ENCODE results near the gene ITIH1.

- TF ChIP-seq CTCF (IDR thresholded peaks at IDR 0.05) (peak; percentile 31 to 61 (median 46)), POLR2A (IDR thresholded peaks at IDR 0.05) (peak; percentile 15)
Observed at GRCh38 chr3:52798978-52799476, 21.6 kb downstream of the ITIH1 start.

Measured in right lobe of liver (tissue), 4 donors.